Karpas-422 (cell line): ENCODE data around the gene TDRD10. TPM values are rescaled to one million over a fixed set of nuclear protein-coding genes. Genes with fewer than 3 reads are reported as not detected.

Experiments used
- DNase-seq: peaks from one replicate; pipeline ENCODE4 v3.0.0-alpha.2; 2015
- H2AFZ ChIP-seq: fragments of 200-600 bp; sonication (generic); 2 replicates; pipeline ENCODE4 v1.6.1; 2014; ENCODE audit warnings: antibody characterized with exemption, low read length, mixed read lengths
- H3K27ac ChIP-seq: fragments of 200-600 bp; sonication (generic); 2 replicates; pipeline ENCODE4 v1.5.1; 2014; ENCODE audit warnings: mild to moderate bottlenecking, low read length, moderate library complexity
- H3K27me3 ChIP-seq: fragments of 200-600 bp; sonication (generic); 2 replicates; pipeline ENCODE4 v1.6.1; 2014; ENCODE audit warnings: low read length, mixed read lengths
- H3K36me3 ChIP-seq: fragments of 200-600 bp; sonication (generic); 2 replicates; pipeline ENCODE4 v1.6.1; 2014; ENCODE audit warnings: low read length, mixed read lengths; ENCODE audit not compliant: insufficient read depth
- H3K4me1 ChIP-seq: fragments of 200-600 bp; sonication (generic); 2 replicates; pipeline ENCODE4 v1.6.1; 2014; ENCODE audit warnings: mild to moderate bottlenecking, low read length, mixed read lengths
- H3K4me2 ChIP-seq: fragments of 200-600 bp; sonication (generic); 2 replicates; pipeline ENCODE4 v1.6.1; 2014; ENCODE audit warnings: low read length, low read depth, mild to moderate bottlenecking; ENCODE audit not compliant: poor library complexity, severe bottlenecking
- H3K4me3 ChIP-seq: fragments of 200-600 bp; sonication (generic); 2 replicates; pipeline ENCODE4 v1.5.1; 2014; ENCODE audit warnings: mild to moderate bottlenecking, antibody characterized with exemption, low read length, mixed read lengths
- H3K79me2 ChIP-seq: fragments of 200-600 bp; sonication (generic); 2 replicates; pipeline ENCODE4 v1.6.1; 2014; ENCODE audit warnings: mild to moderate bottlenecking, low read length, mixed read lengths
- H3K9ac ChIP-seq: fragments of 200-600 bp; sonication (generic); 2 replicates; pipeline ENCODE4 v1.6.0; 2014; ENCODE audit warnings: low read length
- H3K9me2 ChIP-seq: fragments of 200-600 bp; sonication (generic), shearing (Covaris generic); replicated peaks from 2 replicates; pipeline ENCODE4 v1.6.0; 2014; ENCODE audit warnings: mild to moderate bottlenecking, low read length, moderate library complexity; ENCODE audit not compliant: insufficient read depth
- H3K9me3 ChIP-seq: fragments of 300-700, 200-600 bp; sonication (generic); 2 replicates; pipeline ENCODE4 v1.6.1; 2014; ENCODE audit warnings: low read length, mixed read lengths
- H4K20me1 ChIP-seq: fragments of 200-600 bp; sonication (generic); 2 replicates; pipeline ENCODE4 v1.6.1; 2014; ENCODE audit warnings: mild to moderate bottlenecking, antibody characterized with exemption, low read length, low read depth; ENCODE audit not compliant: insufficient read depth
- total RNA-seq: library from RNA; depleted of rRNA; stranded (reverse); fragments of >200 nt; shearing (Covaris generic); gene quantifications from 2 replicates; pipeline ENCODE4 v1.2.3, GENCODE V29; 2014; ENCODE audit warnings: low replicate concordance; rRNA removed

The TDRD10 gene
- not detected in 2 replicates for total RNA-seq

- Histone ChIP-seq H3K9ac (no peak within 1 kb of the TSS), H3K4me3 (no peak within 1 kb of the TSS), H3K27me3 (no peaks in the 10 kb centered on the region), H4K20me1 (no peaks in the 10 kb centered on the region), H3K9me2 (no peaks in the 10 kb centered on the region), H3K27ac (no peak within 1 kb of the TSS), H2AFZ (no peak within 1 kb of the TSS), H3K79me2 (no peaks in the 10 kb centered on the region), H3K4me1 (peaks cover under 1% of the 10 kb centered on the region), H3K9me3 (no peaks in the 10 kb centered on the region), H3K36me3 (no peaks in the 10 kb centered on the region), H3K4me2 (no peak within 1 kb of the TSS)
- no peak for DNase-seq
These were observed at the start of gene TDRD10, which contains the start of gene SHE for GRCh38 chr1:154502066-154502743. TSS of gene TDRD10 (plus strand) at chr1:154502219. CDS start at chr1:154506904, 4,685 bp downstream. TSS of gene SHE (minus strand) at chr1:154502412. CDS start at chr1:154502026, 386 bp downstream.

GRCh38 chr1:154453161-154453560 lies 48.9 kb upstream of the TDRD10 start:
- Histone ChIP-seq H3K79me2 (no peaks in the 10 kb centered on the region), H3K4me3 (no peak overlapping the region), H3K9me3 (no peaks in the 10 kb centered on the region), H3K27me3 (no peaks in the 10 kb centered on the region), H3K9ac (no peak overlapping the region), H3K36me3 (no peaks in the 10 kb centered on the region), H3K4me2 (no peak overlapping the region), H4K20me1 (no peaks in the 10 kb centered on the region), H2AFZ (no peak overlapping the region), H3K4me1 (no peaks in the 10 kb centered on the region; the same call in 1 of the 2 replicates), H3K9me2 (no peaks in the 10 kb centered on the region), H3K27ac (no peak overlapping the region)
- DNase-seq: no peak

GRCh38 chr1:154453574-154454352 lies 48.3 kb upstream of the TDRD10 start:
- Histone ChIP-seq H3K9me2 (no peaks in the 10 kb centered on the region), H3K27ac (no peak overlapping the region), H3K4me3 (no peak overlapping the region), H3K79me2 (no peaks in the 10 kb centered on the region), H3K9ac (no peak overlapping the region), H3K27me3 (no peaks in the 10 kb centered on the region), H4K20me1 (no peaks in the 10 kb centered on the region), H3K9me3 (no peaks in the 10 kb centered on the region), H3K36me3 (no peaks in the 10 kb centered on the region), H2AFZ (no peak overlapping the region), H3K4me1 (no peaks in the 10 kb centered on the region; the same call in 1 of the 2 replicates), H3K4me2 (no peak overlapping the region)
- no peak for DNase-seq

- Histone ChIP-seq H3K4me3 (no peak overlapping the region), H3K9me2 (no peaks in the 10 kb centered on the region), H3K9ac (no peak overlapping the region), H3K36me3 (no peaks in the 10 kb centered on the region), H2AFZ (no peak overlapping the region), H4K20me1 (no peaks in the 10 kb centered on the region), H3K4me1 (no peaks in the 10 kb centered on the region; the same call in 1 of the 2 replicates), H3K9me3 (no peaks in the 10 kb centered on the region), H3K79me2 (no peaks in the 10 kb centered on the region), H3K27ac (no peak overlapping the region), H3K27me3 (no peaks in the 10 kb centered on the region), H3K4me2 (no peak overlapping the region)
- no peak for DNase-seq
These were observed 47.5 kb upstream of the TDRD10 start for GRCh38 chr1:154454386-154455120.

GRCh38 chr1:154456631-154457030 lies 45.4 kb upstream of the TDRD10 start:
- no peaks in the 10 kb centered on the region for H3K36me3 ChIP-seq
- no peaks in the 10 kb centered on the region for H3K27me3 ChIP-seq
- H3K9me3 ChIP-seq: no peaks in the 10 kb centered on the region
- H3K79me2 ChIP-seq: no peaks in the 10 kb centered on the region
- H3K27ac ChIP-seq: no peak overlapping the region
- no peak overlapping the region for H3K4me3 ChIP-seq
- H4K20me1 ChIP-seq: no peaks in the 10 kb centered on the region
- no peak overlapping the region for H2AFZ ChIP-seq
- no peak overlapping the region for H3K4me2 ChIP-seq
- H3K4me1 ChIP-seq: no peaks in the 10 kb centered on the region; the same call in 1 of the 2 replicates
- no peak for DNase-seq
- H3K9ac ChIP-seq: no peak overlapping the region
- no peaks in the 10 kb centered on the region for H3K9me2 ChIP-seq

GRCh38 chr1:154459080-154459479 lies 42.9 kb upstream of the TDRD10 start:
- Histone ChIP-seq H3K4me3 (no peak overlapping the region), H3K27me3 (no peaks in the 10 kb centered on the region), H3K79me2 (no peaks in the 10 kb centered on the region), H3K4me1 (no peaks in the 10 kb centered on the region; the same call in 1 of the 2 replicates), H3K27ac (no peak overlapping the region), H3K9me3 (no peaks in the 10 kb centered on the region), H4K20me1 (no peaks in the 10 kb centered on the region), H3K9me2 (no peaks in the 10 kb centered on the region), H3K36me3 (no peaks in the 10 kb centered on the region), H3K4me2 (no peak overlapping the region), H3K9ac (no peak overlapping the region), H2AFZ (no peak overlapping the region)
- DNase-seq: no peak

GRCh38 chr1:154460695-154461260 lies 41.2 kb upstream of the TDRD10 start:
- Histone ChIP-seq H3K4me1 (no peaks in the 10 kb centered on the region), H3K36me3 (no peaks in the 10 kb centered on the region), H3K79me2 (no peaks in the 10 kb centered on the region), H3K9ac (no peak overlapping the region), H3K27me3 (no peaks in the 10 kb centered on the region), H3K9me3 (no peaks in the 10 kb centered on the region), H3K9me2 (no peaks in the 10 kb centered on the region), H2AFZ (no peak overlapping the region), H4K20me1 (no peaks in the 10 kb centered on the region), H3K4me2 (no peak overlapping the region), H3K27ac (no peak overlapping the region), H3K4me3 (no peak overlapping the region)
- no peak for DNase-seq
